GM12878 (cell line): ENCODE results near the gene CDKL4. TPM values are rescaled to one million over a fixed set of nuclear protein-coding genes. Genes with fewer than 3 reads are reported as not detected.
"Not testable (repeated sequence)": the region's sequence is repeated elsewhere in the genome, so short reads cannot be mapped to it uniquely, and the experiment has no call there.

Experiments used
- ATAC-seq: fragments of 200-7000 bp; cut with Tn5 transposase; 3 replicates; pipeline ENCODE4 v1.9.1; 2020; ENCODE audit warnings: mild to moderate bottlenecking, moderate library complexity
- BruUV-seq: library from RNA; stranded (reverse); fragments of 400-500 nt; replicated peaks from 2 replicates; lab custom pipeline; 2021; lab: Mats Ljungman, UMichigan
- CTCF ChIA-PET: fragments of 300-600 bp; sonication (Branson Sonifier 250); formaldehyde crosslinking; extraction: SDS; loops from one replicate; lab custom pipeline; 2021; ENCODE audit warnings: inconsistent platforms; lab: Yijun Ruan, JAX
- POLR2A ChIA-PET: fragments of 350-600 bp; formaldehyde crosslinking; extraction: SDS; loops from one replicate; lab custom pipeline; 2021; ENCODE audit warnings: inconsistent platforms; lab: Charles Lee
- RAD21 ChIA-PET: fragments of 300-600 bp; sonication (Branson Sonifier 250); formaldehyde crosslinking; loops from one replicate; lab custom pipeline; 2023; ENCODE audit warnings: antibody characterized with exemption; ENCODE audit not compliant: unreplicated experiment; lab: Charles Lee
- SMC1A ChIA-PET: fragments of 300-600 bp; sonication (Branson Sonifier 250); formaldehyde crosslinking; loops from one replicate; lab custom pipeline; 2023; ENCODE audit not compliant: unreplicated experiment, uncharacterized antibody; lab: Charles Lee
- DNase-seq: peaks from one replicate; pipeline ENCODE4 v3.0.0-alpha.2; 2011; ENCODE audit warnings: low read depth, low spot score
- FAIRE-seq: peaks from 3 replicates; lab custom pipeline; 2011; peaks lifted over from hg19 to GRCh38; lab: Jason Lieb, UNC
- H2AFZ ChIP-seq: 2 replicates; pipeline ENCODE4 v1.6.0; 2011; ENCODE audit warnings: low read depth, low read length, control low read depth; ENCODE audit not compliant: control insufficient read depth
- H3K27ac ChIP-seq: 2 replicates; pipeline ENCODE4 v1.5.1; 2011; ENCODE audit warnings: control low read depth; ENCODE audit not compliant: control insufficient read depth, insufficient read depth
- H3K27me3 ChIP-seq, 2 experiments: replicated peaks in 1 of 2; 2 replicates each; pipeline versions ENCODE4 v1.6.0 to v1.6.1; 2011; ENCODE audit warnings: low read length in 1 of 2; ENCODE audit not compliant: control insufficient read depth in 2 of 2, insufficient read depth in 2 of 2
- H3K36me3 ChIP-seq, 2 experiments: 2 replicates each; pipeline ENCODE4 v1.5.1; 2011; ENCODE audit warnings: low read length in 1 of 2; ENCODE audit not compliant: control insufficient read depth in 2 of 2, insufficient read depth in 2 of 2
- H3K4me1 ChIP-seq: 2 replicates; pipeline ENCODE4 v1.6.1; 2011; ENCODE audit warnings: mild to moderate bottlenecking, low read length, moderate library complexity, mixed read lengths; ENCODE audit not compliant: control insufficient read depth, insufficient read depth
- H3K4me2 ChIP-seq: 2 replicates; pipeline ENCODE4 v1.6.0; 2011; ENCODE audit warnings: control low read depth; ENCODE audit not compliant: control insufficient read depth, insufficient read depth
- H3K4me3 ChIP-seq: fragments of 200-600 bp; sonication (generic); 2 replicates; pipeline ENCODE4 v1.5.1; 2016
- H3K79me2 ChIP-seq: 2 replicates; pipeline ENCODE4 v1.6.0; 2011; ENCODE audit warnings: low read length; ENCODE audit not compliant: control insufficient read depth, insufficient read depth
- H3K9ac ChIP-seq: 2 replicates; pipeline ENCODE4 v1.8.0; 2011; ENCODE audit warnings: low read length, control low read depth, mixed read lengths; ENCODE audit not compliant: control insufficient read depth, insufficient read depth
- H3K9me3 ChIP-seq: replicated peaks from 3 replicates; pipeline ENCODE4 v1.5.1; 2011; ENCODE audit warnings: mild to moderate bottlenecking, low read length; ENCODE audit not compliant: control insufficient read depth, insufficient read depth
- H4K20me1 ChIP-seq: 2 replicates; pipeline ENCODE4 v1.6.0; 2011; ENCODE audit not compliant: control insufficient read depth, insufficient read depth
- BCL11A ChIP-seq: IDR thresholded peaks from 2 replicates; pipeline ENCODE4 v1.6.1; 2011; ENCODE audit warnings: low read depth, low read length
- FOS ChIP-seq: IDR thresholded peaks from 3 replicates; pipeline ENCODE4 v1.6.1; 2011; ENCODE audit warnings: borderline replicate concordance; ENCODE audit not compliant: insufficient read length; ENCODE audit errors: extremely low read depth
- MEF2A ChIP-seq: IDR thresholded peaks from 2 replicates; pipeline ENCODE4 v1.6.1; 2011; ENCODE audit warnings: low read depth, mild to moderate bottlenecking, low read length, moderate library complexity; ENCODE audit not compliant: insufficient read depth
- TCF7 ChIP-seq: IDR thresholded peaks from 2 replicates; pipeline ENCODE4 v1.6.1; 2014; ENCODE audit warnings: antibody characterized with exemption, borderline replicate concordance
- ZSCAN29 ChIP-seq: fragments of 450-650 bp; IDR thresholded peaks from 2 replicates; pipeline ENCODE4 v1.6.1; 2017; ENCODE audit warnings: mild to moderate bottlenecking, moderate library complexity
- WGBS: methylation state at CpG from one replicate; pipeline ENCODE4 v1.1.6; 2016; ENCODE audit warnings: low lambda C conversion rate; ENCODE audit not compliant: insufficient replicate concordance, insufficient coverage; ENCODE audit errors: missing lambda C conversion rate; 5-methylcytosine and 5-hydroxymethylcytosine counted together
- in situ Hi-C: fragments of 300-500 bp; cut with MboI; formaldehyde crosslinking; loops from 9 replicates; pipeline ENCODE4 v1.14.3; 2018; ENCODE audit warnings: mixed read lengths
- intact Hi-C: fragments of 100-400 bp; cut with micrococcal nuclease; formaldehyde crosslinking; loops from one replicate; pipeline ENCODE4 v1.14.2; 2022; ENCODE audit not compliant: unreplicated experiment
- polyA plus RNA-seq, 11 experiments: library from polyadenylated mRNA; depleted of rRNA in 4 of 11; unstranded in 6 of 11; stranded (reverse) in 5 of 11; fragments of >200 nt; fragmentation: Nextera tagmentation in 4 of 11; fragmentation: Illumina TruSeq in 1 of 11; extraction: Ambion mirVana in 4 of 11; extraction: Trizol in 1 of 11; gene quantifications; 1 replicate in 1 of 11; 2 replicates in 10 of 11; pipeline versions ENCODE4 v1.2.1 to v1.2.3, GENCODE V29; 2011 to 2016; ENCODE audit warnings: inconsistent platforms in 2 of 11, missing spikeins in 2 of 11, low read depth in 1 of 11
- total RNA-seq, 4 experiments: library from RNA; depleted of rRNA in 3 of 4; stranded (reverse); fragments of >200 nt in 3 of 4; fragmentation: Illumina TruSeq in 1 of 4; extraction: Trizol in 1 of 4; gene quantifications; 2 replicates each; pipeline versions ENCODE4 v1.2.1 to v1.2.3, GENCODE V29; 2013 to 2021
- TF ChIP-seq, protein P1 (sequence below): IDR thresholded peaks from 2 replicates; pipeline ENCODE4 v1.6.1; 2012; ENCODE audit warnings: low read depth, low read length, improper control_type of control experiment

CDKL4 gene
- total and polyA plus RNA-seq, 10 of the 15 experiments (the other 5 are each of a cell fraction or from before 2014, with no cell fraction given): not detected

DNA sequence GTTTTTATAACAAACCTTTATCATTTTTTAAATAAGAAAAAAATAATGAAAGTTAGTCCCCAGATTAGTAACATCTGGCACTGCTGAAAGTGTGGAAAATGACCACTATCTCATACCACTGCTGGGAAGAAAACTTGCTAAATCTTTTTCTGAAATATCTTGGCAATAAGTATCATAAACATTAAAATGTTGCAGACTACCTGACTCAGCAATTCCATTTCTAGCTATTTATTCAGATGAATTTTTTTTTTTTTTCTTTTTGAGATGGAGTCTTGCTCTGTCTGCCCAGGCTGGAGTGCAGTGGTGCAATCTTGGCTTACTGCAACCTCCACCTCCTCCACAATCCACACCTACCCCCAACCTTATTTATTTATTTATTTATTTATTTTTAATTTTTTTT is 87.7 kb downstream of the CDKL4 start:
- Histone ChIP-seq H3K27ac (no peak overlapping the region), H3K9ac (no peak overlapping the region), H2AFZ (no peak overlapping the region), H3K79me2 (no peaks in the 10 kb centered on the region), H4K20me1 (no peaks in the 10 kb centered on the region), H3K36me3 (no peaks in the 10 kb centered on the region), H3K4me3 (no peak overlapping the region), H3K4me2 (no peak overlapping the region), H3K9me3 (no peaks in the 10 kb centered on the region), H3K27me3 (no peaks in the 10 kb centered on the region), H3K4me1 (no peaks in the 10 kb centered on the region)
- intact Hi-C loops: no loop called here
- RAD21 ChIA-PET: no interaction called here
- in situ Hi-C loops: no loop called here
- BruUV-seq: no TSS peak
- DNase-seq: no peak
- SMC1A ChIA-PET: interaction anchor here (1.1 kb wide), 1 partner anchor 28 kb away, joined by 3 read pairs; no protein-coding TSS in a partner anchor
- POLR2A ChIA-PET: no interaction called here
- no peak for FAIRE-seq
- CTCF ChIA-PET: no interaction called here
- no peak for ATAC-seq
- TF ChIP-seq MEF2A (no peak), BCL11A (no peak), FOS (no peak), ZSCAN29 (no peak), TCF7 (no peak)
- TF ChIP-seq, protein P1, sequence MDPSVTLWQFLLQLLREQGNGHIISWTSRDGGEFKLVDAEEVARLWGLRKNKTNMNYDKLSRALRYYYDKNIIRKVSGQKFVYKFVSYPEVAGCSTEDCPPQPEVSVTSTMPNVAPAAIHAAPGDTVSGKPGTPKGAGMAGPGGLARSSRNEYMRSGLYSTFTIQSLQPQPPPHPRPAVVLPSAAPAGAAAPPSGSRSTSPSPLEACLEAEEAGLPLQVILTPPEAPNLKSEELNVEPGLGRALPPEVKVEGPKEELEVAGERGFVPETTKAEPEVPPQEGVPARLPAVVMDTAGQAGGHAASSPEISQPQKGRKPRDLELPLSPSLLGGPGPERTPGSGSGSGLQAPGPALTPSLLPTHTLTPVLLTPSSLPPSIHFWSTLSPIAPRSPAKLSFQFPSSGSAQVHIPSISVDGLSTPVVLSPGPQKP: no peak

DNA sequence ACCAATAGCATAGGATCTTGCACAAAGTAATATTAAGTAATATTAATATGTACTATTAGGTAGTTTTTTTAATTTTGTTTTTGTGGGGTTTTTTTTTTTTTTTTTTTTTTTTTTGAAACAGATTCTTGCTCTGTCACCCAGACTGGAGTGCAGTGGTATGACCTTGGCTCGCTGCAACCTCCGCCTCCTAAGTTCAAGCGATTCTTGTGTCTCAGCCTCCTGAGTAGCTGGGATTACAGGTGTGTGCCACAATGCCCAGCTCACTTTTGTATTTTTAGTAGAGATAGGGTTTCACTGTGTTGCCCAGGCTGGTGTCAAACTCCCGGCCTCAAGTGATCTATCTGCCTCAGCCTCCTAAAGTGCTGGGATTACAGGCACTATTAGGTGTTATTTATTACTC is 88.2 kb downstream of the CDKL4 start:
- ChIA-PET CTCF (interaction anchor here (0.7 kb wide), 1 partner anchor 73 kb away, joined by 4 read pairs; no protein-coding TSS in a partner anchor), SMC1A (interaction anchor here (1.1 kb wide), 1 partner anchor 29 kb away, joined by 3 read pairs; no protein-coding TSS in a partner anchor)
- H3K79me2 ChIP-seq, H3K4me2 ChIP-seq, BruUV-seq, H4K20me1 ChIP-seq, H3K27me3 ChIP-seq, H3K9ac ChIP-seq, H3K9me3 ChIP-seq, DNase-seq, H3K36me3 ChIP-seq, POLR2A ChIA-PET, RAD21 ChIA-PET, ATAC-seq, H3K4me3 ChIP-seq, intact Hi-C loops, H3K4me1 ChIP-seq, H2AFZ ChIP-seq, H3K27ac ChIP-seq, in situ Hi-C loops, FAIRE-seq: not testable (repeated sequence)
- WGBS: 77% methylated on average over 4 of the region's 4 CpGs
